Body of pancreas (tissue), 4 donors: ENCODE results near the gene TMEM208.

Experiments used
- POLR2A ChIP-seq, 3 donors: fragments of 450-650 bp; IDR thresholded peaks; one replicate each; pipeline ENCODE4 v1.6.1; 2016; ENCODE audit warnings: antibody characterized with exemption in 3 of 3, mild to moderate bottlenecking in 2 of 3
- TF ChIP-seq, protein P1 (sequence below), 7 experiments: fragments of 450-650 bp in 4 of 7; fragments of 200-600 bp in 3 of 7; sonication (generic) in 3 of 7; IDR thresholded peaks; one replicate each; pipeline ENCODE4 v1.5.1; 2016 to 2019; ENCODE audit warnings: antibody characterized with exemption in 7 of 7

- TF ChIP-seq, protein P1, sequence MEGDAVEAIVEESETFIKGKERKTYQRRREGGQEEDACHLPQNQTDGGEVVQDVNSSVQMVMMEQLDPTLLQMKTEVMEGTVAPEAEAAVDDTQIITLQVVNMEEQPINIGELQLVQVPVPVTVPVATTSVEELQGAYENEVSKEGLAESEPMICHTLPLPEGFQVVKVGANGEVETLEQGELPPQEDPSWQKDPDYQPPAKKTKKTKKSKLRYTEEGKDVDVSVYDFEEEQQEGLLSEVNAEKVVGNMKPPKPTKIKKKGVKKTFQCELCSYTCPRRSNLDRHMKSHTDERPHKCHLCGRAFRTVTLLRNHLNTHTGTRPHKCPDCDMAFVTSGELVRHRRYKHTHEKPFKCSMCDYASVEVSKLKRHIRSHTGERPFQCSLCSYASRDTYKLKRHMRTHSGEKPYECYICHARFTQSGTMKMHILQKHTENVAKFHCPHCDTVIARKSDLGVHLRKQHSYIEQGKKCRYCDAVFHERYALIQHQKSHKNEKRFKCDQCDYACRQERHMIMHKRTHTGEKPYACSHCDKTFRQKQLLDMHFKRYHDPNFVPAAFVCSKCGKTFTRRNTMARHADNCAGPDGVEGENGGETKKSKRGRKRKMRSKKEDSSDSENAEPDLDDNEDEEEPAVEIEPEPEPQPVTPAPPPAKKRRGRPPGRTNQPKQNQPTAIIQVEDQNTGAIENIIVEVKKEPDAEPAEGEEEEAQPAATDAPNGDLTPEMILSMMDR (IDR thresholded peaks at IDR 0.05), result no peak
- no peak for TF ChIP-seq POLR2A (IDR thresholded peaks at IDR 0.05)
These were observed 20.1 kb upstream of the TMEM208 start for GRCh38 chr16:67206838-67207248.
